DMS153 treated with DMSO at 0.1 percent for 48 hours (cell line): ENCODE data around the gene GAP43.
A peak's percentile ranks its signal among the peaks of the same experiment; 100 is the strongest.

ENCODE experiments used
- DNase-seq: peaks from one replicate; lab custom pipeline; 2025; ENCODE audit not compliant: unreplicated experiment; lab: John Stamatoyannopoulos, UW

The GAP43 gene

DNA sequence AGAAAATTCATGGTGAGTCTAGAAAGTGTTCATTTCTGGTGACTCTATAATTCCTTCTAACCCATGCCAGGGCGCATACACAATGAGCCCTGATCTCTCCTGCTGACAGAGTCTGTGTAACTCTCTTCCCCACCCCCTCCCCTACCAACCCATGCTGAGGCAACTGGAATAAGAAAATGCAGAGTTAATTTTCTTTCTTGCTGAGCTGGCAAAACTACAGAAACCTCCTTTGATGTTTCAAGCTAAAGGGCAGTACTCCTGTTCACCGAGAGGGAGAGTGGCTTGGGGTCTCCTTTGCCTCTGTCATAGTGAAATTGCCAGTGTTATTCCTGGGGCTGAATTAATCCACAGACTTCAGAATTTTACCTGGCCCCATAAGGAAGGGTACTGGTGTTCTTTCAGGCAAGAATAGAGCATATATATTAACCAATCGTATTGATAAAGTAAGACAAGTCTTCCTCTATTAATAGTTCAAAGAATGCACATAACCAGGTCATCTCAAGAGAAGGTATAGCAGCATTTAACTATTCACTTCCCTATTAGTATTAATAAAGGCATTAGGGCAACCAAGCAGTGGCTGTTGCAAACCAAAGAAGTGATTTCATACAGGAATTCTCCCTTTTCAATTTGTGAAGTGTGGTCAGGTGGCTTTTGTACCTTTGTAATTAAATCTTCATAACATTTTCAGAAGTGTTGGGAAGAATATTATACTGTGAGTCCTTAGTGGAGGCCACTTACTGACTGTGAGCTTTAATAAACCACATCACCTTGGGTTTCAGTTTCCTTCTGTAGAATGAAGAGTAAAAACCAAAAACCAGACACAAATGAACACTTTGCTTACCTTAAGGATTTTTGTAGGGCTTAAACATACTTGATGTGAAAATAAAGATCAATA lies 4.1 kb downstream of the GAP43 start:
- no peak for DNase-seq

DNA sequence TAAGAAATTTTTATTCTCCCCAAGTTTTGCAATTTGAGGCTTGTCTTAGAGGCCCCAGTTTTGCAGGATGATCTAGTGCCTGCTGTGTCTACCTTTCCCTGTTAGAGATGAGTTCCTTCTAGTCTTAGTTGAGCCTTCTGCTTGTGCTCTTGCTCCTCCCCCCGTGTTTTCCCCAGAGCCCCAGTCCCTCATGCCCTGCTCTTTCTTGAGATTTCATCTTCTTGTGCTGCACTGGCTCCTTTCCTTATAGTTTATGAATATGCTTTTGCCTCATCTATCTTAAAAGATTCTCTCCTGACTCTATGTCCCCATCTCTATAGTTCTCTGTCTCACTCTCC lies 4.7 kb downstream of the GAP43 start:
- no peak for DNase-seq

DNA sequence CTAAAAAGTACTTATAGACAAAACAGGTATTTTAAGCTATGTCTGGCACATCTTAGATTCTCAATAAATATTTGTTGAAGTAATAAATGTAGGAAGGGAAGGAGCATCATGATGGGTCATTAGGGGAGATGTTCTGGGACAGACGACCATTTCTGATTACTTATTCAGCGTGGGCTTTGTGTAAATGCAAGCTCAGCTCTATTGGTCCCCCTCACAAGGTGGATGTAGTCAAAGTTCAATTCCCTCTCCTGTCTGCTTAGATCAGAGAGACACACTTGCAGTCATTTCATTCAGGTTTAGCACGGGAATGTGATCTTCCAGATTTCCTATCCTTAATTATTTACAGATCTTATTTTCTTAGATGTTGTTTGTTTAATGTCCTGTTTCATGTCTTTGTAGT lies 7.5 kb downstream of the GAP43 start:
- DNase-seq = no peak

DNA sequence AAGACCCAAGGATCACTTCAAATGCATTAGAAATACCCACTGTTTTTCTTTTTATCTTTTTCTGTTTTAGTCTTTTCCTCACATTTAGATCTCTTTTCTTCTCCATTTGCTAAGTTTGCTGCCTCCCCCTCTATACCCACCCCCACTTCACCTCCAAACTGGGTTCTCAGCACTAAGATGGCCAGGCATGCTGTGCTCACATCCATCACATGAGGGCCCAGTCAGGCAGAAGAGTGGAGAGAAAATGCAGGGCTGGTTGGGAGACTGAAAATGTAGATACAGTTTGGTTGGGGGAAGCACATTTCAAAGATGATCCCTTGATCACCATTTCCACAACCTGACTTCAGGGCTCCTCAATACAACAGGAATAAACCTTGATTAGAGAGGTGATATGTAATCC lies 8.7 kb downstream of the GAP43 start:
- no peak for DNase-seq

DNA sequence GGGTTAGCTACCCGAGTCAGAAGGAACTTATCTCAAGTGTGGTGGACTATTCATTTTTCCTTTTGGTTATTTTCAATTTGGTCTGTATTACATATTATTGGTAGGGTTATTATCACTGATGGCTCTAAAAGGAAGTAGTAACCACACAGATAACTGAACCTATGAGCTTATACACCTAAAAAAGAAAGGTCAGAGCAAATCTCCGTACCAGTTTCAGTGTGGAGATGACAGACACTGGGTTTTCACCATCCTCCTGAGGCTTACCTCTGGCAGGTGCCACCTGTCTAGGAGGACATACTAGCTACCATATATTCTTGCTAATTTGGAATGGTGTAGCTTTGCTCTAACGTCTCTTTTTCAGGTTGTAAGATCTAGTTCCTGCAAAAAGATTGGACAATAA lies 10.2 kb downstream of the GAP43 start:
- DNase-seq = no peak

DNA sequence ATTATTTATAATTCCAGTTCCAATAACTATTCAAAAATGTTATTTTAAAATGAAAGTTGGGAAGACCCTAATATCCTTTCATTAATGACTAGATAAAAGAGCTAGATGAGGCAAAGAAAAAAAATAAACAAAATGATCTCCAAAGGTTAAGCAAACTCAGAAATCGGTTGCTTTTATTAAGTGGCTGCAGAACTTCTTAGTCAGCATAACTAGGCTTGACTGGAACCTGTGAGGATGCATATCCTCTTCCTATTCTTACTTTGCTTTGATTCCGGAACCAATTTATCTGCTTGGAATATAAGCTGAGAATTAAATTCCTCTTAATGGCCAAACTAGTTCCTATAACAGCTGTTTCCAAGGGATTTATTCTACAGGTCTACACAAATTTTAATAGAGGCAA lies 10.7 kb downstream of the GAP43 start:
- DNase-seq = no peak

DNA sequence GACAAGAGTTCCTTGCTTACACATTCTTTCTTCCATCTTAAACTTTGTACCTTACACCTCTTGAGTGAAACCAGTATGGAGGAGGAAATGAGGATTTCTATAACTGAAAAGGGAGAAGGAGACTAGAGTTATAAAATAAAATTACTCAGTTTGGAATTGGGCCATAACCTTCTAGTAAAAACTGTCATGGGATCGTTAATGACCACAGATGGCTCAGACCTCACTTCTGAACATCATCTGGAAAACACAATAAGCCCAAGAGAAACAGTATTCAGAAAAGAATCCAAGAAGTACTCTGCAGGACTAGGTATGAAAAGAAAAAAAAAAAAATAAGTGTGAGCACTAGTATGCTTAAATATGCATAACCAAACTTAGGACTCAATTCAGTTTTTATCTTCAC lies 12.1 kb downstream of the GAP43 start:
- no peak for DNase-seq

DNA sequence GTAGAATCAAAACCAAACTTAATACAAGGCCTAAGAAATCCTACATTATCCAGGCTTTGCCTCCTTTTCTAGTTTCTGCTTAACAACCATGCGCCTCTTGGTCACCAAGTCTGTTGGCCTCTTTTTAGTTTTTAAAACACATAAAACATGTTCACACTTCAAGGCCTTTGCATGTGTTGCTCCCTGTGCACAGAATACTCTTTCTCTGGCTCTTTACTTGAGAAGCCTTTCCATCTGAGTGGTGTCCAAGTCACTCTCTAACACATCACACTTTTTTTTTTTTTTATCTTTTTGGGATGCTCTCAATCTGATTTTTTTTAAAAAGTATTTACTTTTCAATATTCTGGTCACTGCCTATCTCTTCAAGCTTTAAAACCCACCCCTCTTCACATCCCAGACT lies 14.9 kb downstream of the GAP43 start:
- DNase-seq = no peak

DNA sequence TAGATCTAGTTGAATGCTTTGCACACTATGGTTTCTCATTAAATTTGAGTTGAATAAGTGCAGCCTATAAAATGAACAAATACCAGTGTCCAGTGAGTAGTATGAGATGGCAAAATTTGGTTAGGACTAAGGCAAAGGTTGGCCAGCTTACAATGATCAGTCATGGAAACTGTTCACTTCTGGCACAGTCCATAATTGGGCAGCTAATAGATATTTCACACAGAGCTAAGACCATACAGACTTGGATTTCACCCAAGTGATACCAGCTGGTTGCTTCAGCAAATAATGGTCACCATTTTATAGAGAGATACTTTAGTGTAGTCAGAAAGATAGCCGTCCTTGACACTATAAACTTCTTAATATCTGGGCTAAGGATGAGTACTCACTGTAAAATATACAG lies 15.7 kb downstream of the GAP43 start:
- DNase-seq = no peak

DNA sequence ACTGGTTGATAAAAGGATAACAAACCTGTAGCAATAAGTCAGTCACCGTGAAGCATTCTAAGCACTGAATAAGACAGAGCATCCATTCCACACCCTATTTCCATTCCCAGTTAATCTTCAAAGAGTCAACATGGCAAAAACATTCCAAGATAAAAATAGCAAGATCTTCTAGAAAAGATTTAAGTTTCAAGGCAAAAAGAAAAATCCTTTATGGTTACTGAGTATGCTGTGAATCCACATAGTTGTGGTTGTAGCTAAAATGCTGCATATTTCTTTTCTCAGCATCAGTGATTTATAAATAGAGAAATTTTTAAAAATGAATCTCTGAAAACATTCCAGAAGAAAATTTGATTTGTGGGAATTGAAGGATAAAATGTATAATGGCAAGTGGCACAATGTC lies 21.1 kb downstream of the GAP43 start:
- DNase-seq = no peak

DNA sequence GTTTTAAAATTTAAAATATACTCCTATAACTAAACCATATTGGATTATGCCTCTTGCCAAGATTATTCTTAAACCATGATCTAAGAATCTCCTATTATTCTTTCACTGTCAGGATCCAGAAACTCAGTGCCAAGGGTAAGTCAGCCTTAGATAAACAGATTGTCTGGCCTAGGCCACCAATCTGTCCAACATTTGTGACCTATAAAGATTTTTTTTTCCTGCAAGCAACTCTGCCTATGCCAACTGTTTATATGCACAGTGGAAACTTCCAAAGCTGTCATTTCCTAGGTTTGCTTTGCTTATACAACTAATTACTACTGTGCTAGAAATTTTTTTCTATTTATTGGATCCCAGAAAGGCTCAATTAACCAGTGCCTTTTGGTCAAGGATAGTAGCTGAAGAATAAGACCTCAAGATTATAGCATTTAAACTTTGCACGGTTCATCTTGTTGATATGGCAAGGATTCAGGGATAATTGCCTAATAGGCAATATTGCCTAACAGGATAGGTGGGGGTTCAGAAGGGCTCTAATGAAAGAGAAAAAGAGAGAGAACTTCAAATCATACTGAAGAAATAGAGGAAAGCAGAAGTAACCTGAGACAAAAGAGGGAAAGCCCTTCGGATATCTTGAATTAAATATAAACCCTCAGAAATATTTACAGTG lies 22.8 kb downstream of the GAP43 start:
- DNase-seq = no peak

DNA sequence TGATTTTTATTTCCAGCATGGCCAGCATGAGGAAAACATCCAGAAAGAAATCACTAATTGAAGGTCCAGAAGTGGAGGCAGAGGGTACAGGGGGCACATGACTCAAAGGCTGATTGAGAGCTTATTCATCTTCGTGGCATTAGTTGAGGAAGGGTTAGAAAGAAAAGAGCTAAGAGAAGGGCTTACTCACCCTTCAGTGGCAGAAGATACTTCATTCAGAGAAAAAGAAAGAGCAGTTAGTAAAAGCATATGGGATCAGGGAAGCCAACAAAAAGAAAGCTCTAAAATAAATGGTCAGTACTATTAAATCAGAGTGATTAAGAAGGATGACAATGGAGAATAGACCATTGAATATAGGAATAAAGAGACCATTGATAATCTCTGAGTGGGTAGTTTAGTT lies 25.2 kb downstream of the GAP43 start:
- no peak for DNase-seq

DNA sequence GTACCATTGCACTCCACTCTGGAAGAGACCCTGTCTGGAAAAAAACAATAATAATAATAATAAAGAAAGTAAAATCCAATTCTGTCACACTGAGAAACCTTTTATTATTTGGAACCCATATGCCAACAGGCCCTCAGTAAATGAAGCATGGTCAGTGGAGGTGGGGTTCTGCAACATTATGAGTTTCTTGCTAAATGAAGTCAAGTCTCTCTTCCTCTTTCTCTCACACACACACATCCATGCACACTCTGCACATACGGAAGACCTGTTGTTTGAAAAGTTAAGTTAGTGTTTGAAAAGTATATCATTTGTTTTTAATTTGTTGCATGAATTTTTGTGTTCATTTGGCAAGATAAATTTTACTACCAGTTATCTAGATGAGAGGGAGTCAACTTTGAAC lies 27.8 kb downstream of the GAP43 start:
- no peak for DNase-seq

DNA sequence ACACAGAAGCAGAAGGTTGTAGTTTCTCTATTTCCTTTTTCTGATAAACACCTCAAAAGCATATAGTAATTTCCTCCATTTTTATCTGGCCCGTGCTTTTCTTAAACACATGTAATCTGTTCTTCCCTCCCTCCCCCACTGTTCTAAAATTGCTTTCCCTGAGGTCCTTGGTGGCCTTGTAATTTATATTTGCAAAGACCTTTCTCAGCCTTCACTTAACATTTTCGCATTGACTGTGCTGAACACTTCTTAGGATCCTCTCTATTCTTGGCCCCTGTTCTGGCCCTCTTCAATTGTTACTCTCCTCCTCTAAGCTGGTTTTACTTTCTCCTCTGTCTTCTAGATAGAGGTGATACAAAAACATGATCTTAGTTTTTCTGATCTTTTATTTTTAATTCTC lies 28.3 kb downstream of the GAP43 start:
- DNase-seq = no peak

DNA sequence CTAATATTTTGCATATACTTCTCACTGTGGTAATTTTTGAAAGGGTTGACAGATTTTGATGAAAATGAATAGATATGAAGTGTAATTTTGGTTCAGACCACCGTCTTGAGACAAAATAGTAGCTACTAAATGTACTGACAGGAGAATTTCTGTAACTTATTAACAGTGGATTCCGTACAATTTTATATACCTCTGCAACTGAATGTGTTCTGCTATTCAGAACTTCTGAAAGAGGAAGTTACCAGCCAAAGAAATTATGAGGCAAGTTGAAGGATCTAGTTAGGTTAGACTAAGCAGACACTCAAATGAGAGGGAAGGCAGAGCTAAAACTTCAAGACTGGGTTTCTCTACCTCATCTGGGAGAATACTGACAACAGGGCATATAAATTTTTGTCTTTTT lies 29.4 kb downstream of the GAP43 start:
- no peak for DNase-seq

DNA sequence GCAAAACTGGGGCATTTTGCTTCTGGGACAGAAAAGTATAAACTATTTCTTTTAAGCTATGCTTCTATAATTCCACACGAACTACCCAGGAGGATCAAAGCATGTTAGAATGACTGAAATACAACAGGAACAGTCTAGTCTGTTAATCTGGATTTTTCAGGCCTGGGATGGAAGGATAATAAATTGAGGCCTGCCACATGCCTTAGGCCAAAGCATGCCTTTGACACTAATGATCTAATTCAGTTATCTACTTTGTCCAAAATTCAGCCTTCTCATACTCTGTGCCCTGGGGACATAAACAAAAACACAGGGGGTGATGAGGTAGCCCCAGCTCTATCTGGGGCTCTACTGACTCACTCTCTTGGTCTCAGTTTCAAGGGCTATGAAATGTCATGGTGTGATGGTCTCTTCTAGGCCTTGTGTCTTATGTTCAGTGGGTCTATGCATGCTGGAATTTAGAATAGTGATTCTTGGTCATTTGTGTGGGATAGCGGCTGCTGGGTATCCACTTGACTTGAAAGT lies 32.5 kb downstream of the GAP43 start:
- DNase-seq = no peak

DNA sequence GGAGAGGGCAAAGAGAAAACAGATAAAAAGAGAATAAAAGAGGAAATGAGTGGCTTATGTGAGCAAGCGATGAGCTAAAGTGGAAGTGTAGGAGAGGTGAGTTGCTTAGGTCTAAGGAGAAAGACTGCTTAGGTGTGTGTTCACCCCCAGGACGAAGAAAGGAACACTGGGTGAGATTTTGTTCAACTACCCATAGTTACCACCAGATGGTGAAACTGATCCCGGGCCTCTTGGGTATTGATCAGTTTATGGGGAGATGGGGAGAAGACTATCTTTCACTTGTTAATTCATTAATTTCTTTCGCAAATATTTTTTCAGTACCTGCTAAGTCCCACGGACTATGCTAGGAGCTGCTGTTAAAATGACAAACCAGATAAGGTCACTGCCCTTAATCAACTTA lies 33.9 kb downstream of the GAP43 start:
- DNase-seq = no peak

DNA sequence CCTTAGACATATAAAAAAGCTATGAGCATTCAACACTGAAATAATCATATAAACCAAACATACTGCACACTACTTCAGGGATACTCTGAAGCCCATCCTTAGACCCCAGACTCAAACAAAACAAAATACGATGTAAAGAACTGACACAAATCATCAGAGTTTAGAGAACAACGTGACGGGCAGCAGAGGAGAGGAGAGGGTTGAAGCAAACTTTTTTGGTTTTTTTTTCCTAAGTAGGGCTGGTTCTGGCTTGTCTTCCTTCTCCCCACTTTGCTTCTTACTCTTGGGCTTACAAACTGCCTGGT lies 34.7 kb downstream of the GAP43 start:
- DNase-seq = no peak

DNA sequence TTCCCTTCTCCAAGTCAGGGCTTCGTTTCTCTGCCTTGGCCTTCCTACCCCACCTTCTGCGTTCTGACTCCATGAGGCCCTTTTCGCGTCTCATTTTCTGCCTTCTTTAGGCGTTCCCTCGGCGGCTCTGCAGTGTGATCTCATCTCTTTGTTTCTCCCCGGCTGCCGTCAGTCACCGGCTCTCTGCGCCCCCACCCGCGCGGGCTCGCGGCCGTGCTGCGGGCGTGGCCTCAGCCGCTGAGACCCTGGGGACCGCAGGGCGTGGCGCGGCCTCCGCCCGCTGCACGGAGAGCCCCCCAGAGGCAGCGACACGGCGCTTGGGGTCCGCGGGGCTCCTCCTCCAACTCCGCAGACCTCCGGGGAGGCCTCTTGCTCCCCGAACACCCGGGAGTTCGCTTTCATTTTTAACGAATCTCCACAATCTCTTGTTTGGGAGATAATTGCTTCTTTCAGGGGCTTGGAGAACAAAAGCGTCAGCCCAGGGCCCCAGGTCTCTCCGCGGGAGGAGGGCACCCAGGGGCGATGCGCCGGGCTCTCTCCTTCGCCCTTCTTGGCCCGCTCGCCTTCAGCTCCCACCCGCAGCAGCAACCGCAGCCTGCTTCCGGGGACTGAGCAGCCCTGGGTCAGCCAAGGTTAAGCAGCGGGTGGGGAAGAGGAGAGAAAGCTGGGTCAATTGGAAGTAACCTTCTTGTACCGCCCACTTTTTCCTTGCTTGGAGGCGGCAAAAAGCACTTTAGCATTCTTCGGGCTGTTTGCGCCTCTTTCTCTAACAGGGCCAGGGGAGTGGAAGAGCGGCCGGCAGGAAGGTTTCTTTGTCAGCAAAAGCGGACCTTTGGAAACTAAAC lies 35.2 kb downstream of the GAP43 start:
- DNase-seq = peak; percentile 58

DNA sequence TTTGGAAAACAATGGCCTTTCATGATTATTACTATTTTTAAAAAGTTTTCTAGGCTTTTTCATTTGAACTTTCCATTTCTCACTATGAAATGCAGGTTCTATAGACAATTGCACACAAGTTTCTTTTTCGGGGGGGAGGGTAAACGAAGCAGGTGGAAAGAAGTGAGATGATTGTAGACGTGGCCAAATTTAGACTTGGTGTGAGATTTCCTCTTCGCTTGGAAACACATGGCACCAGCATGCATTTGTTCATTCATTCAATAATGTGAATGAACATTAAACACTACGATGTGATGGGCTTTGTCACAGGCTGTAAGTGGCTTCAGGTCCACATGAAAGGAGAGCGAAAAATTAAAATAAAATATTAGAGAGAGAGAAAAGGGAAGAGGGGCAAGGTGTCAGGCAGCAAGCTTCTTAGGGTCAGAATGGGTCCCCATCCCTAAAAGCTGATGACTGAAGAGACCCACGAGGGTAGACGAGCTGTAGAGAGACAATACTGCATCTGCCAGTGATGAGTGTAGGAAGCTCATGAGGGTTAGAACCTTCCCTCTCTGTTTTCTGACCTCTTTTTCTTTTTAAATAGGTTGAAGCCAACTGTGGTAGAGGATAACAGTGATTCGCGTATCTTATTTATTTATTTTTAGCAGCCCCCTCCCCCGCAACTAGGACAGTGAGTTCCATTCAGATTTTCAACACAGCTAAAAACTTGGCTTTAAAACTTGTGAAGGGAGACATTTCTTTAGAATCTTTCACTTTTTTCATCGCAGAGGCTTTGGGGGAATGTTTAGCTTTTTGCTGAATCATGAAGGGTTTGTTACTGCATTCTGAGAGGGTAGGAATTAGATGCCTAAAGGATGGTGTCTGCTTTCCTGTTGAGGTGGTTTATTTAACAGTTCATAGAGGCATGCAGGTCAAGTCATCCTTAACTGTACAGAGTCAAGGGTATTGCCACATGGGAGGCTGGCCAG lies 36.2 kb downstream of the GAP43 start:
- DNase-seq = no peak
